ENCODE data around the gene OSBPL2.

The OSBPL2 gene

GRCh38 chr20:62237801-62238568 is at the start of gene OSBPL2:
TSS of gene OSBPL2 (plus strand) at chr20:62238521. CDS start at chr20:62256185, 17,664 bp downstream.
- peak; percentile 78 for DNase-seq

GRCh38 chr20:62190639-62191411 is 47.5 kb upstream of the OSBPL2 start:
- DNase-seq, result no peak

GRCh38 chr20:62191781-62192559 is 46.4 kb upstream of the OSBPL2 start:
- DNase-seq, result no peak

- DNase-seq, result no peak
Observed at GRCh38 chr20:62192635-62193034, 45.7 kb upstream of the OSBPL2 start.

- DNase-seq, result no peak
Observed at GRCh38 chr20:62193079-62194025, 45.0 kb upstream of the OSBPL2 start.

- no peak for DNase-seq
Observed at GRCh38 chr20:62195075-62195405, 43.3 kb upstream of the OSBPL2 start.

GRCh38 chr20:62195736-62196135 is 42.6 kb upstream of the OSBPL2 start:
- DNase-seq, result no peak

GRCh38 chr20:62196286-62196685 is 42.0 kb upstream of the OSBPL2 start:
- DNase-seq, result no peak

- no peak for DNase-seq
Observed at GRCh38 chr20:62197311-62197710, 41.0 kb upstream of the OSBPL2 start.

- no peak for DNase-seq
Observed at GRCh38 chr20:62197801-62198200, 40.5 kb upstream of the OSBPL2 start.

- no peak for DNase-seq
Observed at GRCh38 chr20:62198496-62198895, 39.8 kb upstream of the OSBPL2 start.

- no peak for DNase-seq
Observed at GRCh38 chr20:62198931-62199330, 39.4 kb upstream of the OSBPL2 start.

- no peak for DNase-seq
Observed at GRCh38 chr20:62200491-62201172, 37.7 kb upstream of the OSBPL2 start.

GRCh38 chr20:62201173-62202082 is 36.9 kb upstream of the OSBPL2 start:
- no peak for DNase-seq

- no peak for DNase-seq
Observed at GRCh38 chr20:62202083-62202395, 36.3 kb upstream of the OSBPL2 start.

- no peak for DNase-seq
Observed at GRCh38 chr20:62202676-62203377, 35.5 kb upstream of the OSBPL2 start.

- no peak for DNase-seq
Observed at GRCh38 chr20:62203378-62204030, 34.8 kb upstream of the OSBPL2 start.

GRCh38 chr20:62205618-62206387 is 32.5 kb upstream of the OSBPL2 start:
- no peak for DNase-seq

- DNase-seq, result no peak
Observed at GRCh38 chr20:62206388-62206775, 31.9 kb upstream of the OSBPL2 start.
